Stimulated activated CD8-positive, alpha-beta memory T cell treated with anti-CD3 and anti-CD28 coated beads, Interleukin-7, amount 100 ng/mL, for 48 hours (primary cell): ENCODE measurements around the gene NQO2.
"Not testable (repeated sequence)": the region's sequence is repeated elsewhere in the genome, so short reads cannot be mapped to it uniquely, and the experiment has no call there.

Experiments
- DNase-seq, 2 donors: peaks; one replicate each; pipeline ENCODE4 v3.0.0-alpha.2; 2020; ENCODE audit warnings: low read depth in 1 of 2; ENCODE audit errors: extremely low read depth in 1 of 2

Gene NQO2

DNA sequence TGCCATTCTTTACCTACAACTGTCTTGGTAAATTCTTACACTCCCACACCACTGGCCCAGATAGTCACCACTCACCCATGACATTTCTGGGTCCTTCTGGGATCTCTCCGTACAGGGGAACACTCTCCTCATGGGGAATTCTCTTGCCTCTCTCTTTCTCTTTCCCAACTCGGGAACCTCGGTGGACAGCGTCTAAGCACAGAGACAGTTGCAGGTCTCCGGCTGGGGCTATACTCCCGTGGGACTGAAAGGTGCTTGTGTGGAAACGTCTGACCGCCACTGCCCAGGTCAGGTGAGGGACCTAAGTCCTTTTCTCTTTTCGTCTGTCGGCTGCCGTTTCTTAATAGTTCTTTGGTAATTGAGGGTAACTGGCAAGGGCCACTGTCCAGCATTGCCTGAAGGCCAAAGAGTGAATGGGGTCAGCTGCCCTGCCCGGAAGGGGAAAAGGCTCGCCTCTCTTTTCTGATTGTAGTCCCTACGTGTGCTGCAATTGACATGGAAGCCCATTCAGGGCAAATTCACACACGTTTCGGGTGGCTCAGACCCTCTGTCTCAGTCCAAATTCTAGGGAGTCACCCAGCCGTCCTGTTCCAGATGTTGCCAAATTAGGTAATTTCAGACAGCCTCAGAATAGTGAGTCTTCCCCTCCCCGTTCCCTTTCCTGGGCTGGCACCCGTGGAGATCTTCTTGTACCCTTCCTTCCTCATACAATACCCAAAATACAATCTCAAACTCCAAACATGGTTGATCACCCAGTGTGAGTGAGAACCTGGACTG is 37.4 kb downstream of the NQO2 start:
- no peak for DNase-seq

DNA sequence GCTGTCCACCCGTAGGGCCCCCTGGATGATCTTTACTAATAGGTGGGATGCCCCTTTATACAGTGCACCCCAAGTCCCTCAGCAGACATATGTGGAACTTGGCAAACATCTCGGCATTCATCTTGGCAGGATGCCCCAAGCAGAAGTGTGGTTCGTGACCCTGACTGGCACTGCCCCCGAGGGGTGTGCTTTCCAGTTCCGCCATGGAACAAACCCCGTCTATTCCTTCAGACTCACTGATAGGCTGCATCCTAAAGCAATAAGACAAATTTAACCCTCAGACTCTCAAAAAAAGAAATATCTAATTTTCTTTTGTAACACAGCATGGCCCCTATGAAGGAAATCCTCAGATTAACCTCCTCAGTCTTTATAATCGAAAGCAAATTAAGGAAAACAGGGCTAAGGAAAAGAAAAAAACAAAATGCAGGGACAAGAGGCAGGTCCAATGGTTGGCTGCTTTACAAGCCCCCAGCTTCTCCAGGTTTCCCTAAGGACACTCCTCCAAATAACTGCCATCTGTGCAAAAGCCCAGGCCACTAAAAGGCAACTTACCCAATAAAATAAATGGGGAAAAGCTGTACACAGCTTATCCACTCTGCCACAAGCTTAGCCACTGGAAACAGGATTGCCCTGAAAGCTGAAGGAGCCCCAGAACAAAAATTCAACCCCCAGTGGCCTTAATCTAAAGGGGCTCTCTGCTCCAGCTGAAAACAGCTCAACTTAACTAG is 38.1 kb downstream of the NQO2 start:
- no peak for DNase-seq

DNA sequence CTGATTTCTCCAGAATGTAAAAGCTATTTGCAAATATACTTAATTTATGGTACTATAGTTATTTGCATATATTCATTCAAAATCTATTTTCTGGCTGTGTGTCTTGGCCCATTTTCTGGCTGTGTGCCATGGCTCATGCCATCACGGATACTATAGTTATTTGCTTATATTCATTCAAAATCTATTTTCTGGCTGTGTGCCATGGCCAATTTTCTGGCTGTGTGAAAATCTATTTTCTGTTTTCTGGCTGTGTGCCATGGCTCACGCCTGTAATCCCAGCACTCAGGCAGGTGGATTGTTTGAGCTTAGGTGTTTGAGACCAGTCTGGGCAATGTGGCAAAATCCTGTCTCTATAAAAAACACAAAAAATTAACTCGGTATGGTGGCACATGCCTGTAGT is 39.7 kb downstream of the NQO2 start:
- no peak for DNase-seq

DNA sequence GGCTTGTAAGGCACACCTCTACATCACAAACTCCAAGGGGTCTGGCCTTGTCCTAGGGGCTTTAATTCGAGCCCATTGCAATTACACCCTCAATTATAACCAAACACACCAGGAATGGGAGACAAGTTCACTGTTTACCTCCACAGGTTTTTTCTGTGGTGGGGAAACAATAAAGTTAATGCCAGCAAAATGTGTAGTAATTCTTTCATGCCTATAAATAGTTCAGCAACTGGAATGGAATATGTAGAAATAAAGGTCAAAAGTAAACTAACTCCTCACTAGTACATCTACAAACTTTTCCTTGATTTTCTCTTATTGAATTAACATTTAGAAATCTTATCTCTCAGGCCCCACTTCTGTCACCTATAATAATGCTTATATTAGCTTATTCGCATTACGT is 41.5 kb downstream of the NQO2 start:
- no peak for DNase-seq

DNA sequence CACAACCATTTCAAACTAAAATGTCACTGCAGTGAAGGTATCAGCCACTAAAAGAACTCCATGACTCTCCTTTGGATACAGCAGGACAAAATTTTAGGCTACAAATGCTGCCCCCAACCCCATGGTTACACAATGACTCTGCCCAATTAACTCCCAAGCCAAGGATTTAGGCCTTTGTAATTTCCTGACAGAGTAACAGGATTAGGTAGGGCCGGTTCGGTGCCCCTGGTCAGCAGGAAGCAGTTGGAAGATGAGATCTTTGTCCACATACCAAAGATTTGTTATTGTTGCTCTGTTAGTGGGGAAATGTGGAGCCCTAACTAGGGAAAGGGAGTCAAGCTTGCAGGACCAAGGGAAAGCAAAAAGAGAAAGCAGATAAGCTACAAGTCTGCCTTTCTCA is 41.9 kb downstream of the NQO2 start:
- DNase-seq = no peak

DNA sequence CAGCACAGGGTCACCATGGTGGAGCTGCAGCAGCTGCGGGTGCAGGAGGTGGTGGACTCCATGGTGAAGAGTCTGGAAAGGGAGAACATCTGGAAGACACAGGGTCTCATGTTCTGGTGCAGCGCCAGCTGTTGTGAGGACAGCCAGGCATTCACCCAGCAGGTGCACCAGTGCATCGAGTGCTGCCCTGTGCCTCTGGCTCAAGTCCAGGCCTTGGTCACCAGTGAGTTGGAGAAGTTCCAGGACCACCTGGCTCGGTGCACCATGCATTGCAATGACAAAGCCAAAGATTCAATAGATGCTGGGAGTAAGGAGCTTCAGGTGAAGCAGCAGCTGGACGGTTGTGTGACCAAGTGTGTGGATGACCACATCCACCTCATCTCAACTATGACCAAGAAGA is 45.7 kb downstream of the NQO2 start:
- DNase-seq = no peak

DNA sequence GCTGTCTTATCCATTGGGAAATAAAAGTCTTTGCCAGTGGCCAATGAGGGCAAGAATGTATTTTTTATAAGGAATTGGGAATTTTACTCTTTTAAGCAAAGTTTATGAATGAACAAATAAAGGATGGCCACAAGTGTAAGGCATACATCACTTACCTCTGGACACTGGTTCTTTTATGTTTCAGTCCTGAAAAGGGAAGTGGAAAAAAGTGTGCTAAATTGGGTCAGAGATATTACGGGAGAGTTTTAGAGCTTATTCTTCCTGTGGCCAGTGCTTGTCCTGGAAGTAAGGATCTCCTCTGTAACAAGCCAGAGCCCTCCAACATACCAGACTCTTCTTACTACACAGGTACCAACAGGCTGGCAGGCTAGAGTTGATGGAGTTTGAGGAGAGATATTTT is 46.1 kb downstream of the NQO2 start:
- DNase-seq = no peak

DNA sequence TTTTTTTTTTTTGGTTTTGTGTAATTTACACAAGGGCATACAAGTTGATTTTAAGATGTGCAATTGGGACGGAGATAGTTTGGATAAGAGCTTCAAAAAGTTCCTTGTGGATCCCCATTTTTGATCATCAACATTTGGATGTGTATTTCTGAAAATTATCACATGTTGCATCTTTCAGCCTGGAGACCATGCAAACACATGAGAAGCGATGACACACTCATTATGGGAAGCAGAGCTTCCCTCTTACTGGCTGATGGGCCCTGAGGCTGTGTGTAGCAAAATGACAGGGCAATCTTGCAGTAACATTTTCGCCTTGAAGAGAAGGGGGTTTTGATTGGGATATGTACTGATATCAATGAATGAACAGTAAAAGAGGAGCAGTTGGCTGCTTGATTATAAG is 46.6 kb downstream of the NQO2 start:
- DNase-seq = no peak

DNA sequence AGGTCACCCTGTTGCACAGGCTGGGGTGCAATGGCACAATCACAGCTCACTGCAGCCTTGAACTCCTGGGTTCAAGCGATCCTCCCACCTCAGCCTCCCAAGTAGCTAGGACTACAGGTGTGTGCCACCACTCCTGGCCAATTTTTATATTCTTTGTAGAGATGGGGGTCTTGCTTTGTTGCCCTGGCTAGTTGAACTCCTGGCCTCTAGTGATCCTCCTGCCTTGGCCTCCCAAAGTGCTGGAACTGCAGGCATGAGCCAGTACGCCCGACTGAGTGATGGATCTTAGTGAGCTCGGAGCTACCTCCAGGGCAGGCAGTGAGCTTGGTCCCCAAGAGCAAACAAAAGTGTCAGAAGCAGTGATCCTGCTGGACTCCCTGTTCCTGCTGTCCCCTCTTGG is 48.3 kb downstream of the NQO2 start:
- not testable (repeated sequence) for DNase-seq

DNA sequence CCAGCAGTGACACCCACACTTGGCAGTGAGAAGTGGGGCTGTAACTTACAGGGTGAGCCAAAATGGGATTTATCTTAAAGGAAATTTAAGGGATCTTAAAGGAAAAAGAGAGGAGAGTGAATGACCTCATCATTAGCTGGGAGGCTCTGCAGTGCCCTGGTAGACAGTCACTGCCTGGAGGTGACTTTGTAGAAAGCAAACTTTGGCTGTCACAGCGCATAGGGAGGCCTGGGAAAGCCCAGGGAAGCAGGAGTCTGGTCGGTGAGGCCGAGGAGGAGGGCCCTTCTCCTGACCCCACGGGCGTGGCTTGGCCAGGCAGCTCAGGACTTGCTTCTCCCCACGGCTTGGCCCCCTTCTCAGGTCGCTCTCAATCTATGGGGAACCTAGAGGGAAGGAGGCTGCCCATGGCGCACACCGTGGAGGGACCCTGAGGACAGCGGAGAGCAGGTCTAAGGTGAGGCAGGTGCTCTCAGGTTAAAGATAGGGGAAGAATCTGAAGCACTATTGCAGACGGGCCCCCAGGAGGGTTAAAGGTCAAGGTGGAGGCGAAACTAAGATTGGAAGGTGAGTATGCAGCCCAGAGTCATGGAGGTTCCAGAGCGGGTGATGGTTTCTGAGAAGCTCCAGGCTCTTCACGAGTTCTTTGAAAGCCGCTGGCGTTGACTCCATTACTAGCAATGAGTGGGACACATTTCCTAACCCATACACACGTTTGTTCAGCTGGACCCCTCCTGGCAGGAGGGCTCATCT is 53.0 kb downstream of the NQO2 start:
- DNase-seq = no peak

DNA sequence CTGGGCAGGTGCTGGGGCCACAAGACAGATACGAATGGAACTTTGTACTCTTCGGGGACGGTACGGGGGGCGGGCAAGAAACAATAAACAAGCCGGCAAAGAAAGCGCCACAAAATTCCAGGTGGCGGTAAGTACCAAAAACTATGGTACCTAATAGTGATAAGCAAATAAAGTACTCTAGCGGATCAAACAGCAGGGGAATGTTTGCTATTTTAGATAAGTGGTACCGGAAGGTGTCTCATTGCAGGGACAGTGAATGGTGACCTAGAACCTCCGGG is 53.5 kb downstream of the NQO2 start:
- DNase-seq = no peak

DNA sequence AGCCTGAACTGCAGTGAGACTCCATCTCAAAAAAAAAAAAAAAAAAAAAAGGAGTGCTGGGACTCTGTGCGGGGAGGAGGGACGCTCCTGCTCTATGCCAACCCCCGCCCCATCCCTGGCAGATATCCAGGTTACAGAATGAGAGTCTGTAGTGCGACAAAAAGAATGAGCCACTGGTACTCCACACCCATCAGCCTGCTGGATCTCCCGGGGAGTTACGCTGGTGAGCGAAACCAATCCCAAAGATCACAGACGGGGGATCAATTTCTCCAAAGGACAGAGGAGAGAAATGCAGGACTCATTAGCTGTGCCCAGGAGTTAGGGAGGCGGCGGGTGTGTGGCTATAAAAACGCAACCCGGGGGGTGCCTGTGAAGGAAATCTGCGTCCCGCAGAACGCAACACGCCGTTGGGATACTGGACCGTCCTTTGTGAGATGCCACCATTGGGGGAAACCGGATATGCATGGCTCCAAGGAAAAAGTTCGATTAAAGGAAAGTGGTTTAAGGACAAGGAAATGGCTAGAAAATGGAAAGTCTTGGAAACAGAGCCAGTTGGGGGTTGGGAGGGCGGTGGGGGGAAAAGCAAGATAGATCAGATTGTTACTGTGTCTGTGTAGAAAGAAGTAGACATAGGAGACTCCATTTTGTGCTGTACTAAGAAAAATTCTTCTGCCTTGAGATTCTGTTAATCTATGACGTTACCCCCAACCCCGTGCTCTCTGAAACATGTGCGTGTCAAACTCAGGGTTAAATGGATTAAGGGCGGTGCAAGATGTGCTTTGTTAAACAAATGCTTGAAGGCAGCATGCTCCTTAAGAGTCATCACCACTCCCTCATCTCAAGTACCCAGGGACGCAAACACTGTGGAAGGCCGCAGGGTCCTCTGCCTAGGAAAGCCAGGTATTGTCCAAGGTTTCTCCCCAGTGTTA is 54.8 kb downstream of the NQO2 start:
- not testable (repeated sequence) for DNase-seq

DNA sequence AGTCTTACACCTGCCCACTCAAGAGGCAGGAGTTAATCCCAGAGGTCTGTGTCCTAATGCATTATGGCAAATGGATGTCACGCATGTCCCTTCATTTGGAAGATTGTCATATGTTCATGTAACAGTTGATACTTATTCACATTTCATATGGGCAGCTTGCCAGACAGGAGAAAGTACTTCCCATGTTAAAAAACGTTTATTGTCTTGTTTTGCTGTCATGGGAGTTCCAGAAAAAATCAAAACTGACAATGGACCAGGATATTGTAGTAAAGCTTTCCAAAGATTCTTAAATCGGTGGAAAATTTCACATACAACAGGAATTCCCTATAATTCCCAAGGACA is 55.4 kb downstream of the NQO2 start:
- DNase-seq = not testable (repeated sequence)

DNA sequence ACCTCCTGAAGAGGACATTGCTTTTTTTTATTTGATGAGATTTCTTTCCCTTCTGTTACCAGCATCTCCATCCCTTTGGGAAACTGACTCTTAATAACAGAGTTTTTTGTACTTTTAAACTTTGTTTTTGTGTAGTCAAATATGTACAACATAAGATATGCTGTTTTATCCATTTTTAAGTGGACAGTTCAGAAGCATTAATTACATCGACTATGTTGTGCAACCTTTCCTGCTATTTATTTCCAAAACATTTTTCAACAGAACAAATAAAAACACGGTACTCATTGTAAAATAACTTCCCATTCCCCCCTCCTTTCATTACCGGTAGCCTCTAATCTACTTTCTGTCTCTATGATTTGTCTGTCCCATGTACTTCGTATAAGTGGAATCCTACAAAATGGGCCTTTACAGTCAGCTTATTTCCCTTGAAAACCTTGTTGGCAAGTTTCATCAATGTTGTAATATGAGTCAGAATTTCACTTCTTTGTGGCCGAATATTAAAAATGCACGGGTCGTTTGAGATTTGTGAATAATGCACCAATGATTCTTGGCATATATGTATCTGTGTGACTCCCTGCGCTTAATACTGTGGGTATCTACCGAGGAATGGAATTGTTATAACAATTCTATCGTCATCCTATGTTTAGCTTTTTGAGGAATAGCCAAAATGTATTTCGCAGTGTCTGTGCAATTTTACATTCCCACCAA is 57.5 kb downstream of the NQO2 start:
- no peak for DNase-seq

DNA sequence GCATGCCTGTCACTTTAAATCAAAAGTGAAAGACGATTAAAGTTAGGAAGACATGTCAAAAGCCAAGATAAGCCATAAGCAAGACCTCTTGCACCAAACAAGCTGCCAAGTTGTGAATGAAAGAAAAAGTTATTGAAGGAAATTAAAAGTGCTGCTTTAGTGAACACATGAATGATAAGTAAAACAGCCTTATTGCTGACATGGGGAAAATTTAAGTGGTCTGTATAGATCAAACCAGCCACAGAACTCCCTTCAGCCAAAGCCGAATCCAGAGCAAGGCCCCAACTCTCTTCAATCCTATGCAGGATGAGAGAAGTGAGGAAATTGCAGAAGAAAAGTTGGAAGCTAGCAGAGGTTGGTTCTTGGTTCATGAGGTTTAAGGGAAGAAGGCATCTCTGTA is 59.3 kb downstream of the NQO2 start:
- no peak for DNase-seq

DNA sequence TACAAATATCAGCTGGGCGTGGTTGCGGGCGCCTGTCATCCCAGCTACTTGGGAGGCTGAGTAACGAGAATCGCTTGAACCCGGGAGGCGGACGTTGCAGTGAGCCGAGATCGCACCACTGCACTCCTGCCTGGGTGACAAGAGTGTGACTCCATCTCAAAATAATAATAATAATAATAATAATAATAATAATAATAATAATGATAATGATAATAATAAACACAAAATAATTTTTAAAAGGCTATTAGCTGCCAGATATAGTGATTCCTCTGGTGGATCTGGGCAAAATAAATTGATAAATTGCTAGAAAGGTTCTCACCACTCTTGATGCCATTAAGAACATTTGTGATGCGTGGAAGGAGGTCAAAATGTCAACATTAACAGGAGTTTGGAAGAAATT is 60.4 kb downstream of the NQO2 start:
- not testable (repeated sequence) for DNase-seq

DNA sequence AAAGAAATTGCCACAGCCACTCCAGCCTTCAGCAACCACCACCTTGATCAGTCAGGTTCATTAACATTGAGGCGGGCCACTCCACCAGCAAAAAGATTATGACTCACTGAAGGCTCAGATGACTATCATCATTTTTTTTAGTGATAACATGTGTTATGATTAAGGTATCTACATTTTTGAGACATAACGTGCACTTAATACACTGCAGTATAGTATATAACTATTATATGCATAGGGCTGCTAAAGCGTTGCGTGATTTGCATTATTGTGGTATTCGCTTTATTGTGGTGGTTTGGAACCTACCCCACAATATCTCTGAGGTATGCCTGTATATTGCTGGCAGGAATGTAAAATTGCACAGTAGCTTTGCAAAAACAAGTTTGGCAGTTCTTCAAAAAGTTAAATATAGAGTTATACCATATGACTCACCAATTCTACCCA is 61.8 kb downstream of the NQO2 start:
- DNase-seq = no peak

DNA sequence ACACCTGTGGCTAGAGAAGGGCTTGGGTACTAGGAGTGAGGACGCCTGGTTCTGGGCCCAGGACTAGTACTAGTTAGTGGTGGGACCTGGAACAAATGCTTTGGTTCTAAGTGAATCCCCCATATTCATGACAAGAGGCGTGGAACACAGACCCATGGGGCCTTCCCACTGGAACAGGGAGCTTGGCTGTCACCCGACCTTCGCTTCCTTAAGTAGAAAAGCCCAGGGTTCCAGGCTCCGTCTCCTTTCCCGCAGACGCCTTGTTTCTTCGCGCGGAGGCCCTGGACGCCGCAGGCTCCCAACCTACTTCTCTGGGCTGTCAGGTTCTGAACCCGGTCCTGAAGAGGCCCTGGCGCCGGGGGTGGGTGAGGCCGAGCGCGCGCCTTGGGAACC is 63.6 kb downstream of the NQO2 start:
- DNase-seq = not testable (repeated sequence)

DNA sequence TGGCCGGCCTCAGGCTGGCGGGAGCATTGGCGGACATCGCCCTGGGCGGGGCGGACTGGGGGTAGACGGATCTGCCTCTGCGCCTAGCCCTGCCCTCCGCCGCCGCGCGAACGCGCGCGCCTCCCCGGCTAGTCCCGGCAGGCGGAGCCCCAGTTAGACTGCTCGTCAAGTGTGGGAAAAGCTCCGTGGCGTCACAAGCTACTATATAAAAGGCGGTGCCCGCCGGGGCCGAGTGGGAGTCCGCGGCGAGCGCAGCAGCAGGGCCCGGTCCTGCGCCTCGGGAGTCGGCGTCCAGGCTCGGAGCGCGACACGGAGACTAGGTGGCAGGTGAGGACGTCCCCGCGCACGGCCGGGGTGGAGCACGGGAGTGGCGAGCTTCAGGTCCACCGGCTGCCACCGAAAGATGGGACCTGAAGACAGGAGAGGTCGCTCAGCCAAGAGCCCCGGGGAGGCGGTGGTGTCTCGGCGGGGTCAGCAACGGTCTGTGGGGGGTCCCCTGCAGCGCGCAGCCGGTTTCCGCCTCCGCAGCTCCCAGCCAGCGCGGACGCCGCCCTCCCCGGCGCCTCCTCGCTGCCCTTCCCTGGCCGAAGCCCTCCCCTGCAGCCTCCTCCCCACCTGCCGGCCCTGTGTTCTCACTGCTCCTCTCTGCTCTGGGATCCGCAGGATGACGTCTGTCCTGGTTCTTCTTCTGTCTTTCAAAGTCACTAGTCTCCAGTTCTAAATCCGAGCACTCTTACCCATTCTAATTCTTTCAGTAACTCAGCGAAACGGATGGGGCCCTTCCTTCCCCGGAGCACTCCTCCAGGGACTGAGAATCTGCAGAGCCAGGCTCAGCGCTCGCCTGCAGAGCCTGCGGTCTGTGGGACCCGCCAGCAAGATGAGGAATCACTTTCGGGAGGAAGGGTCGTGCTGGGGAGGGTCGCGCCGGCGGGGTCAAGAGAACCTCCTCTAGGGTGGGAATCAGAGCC is 64.3 kb downstream of the NQO2 start:
- peak; percentile 78 to 89 for DNase-seq
